ENCODE results near the gene AIRE.
"Not testable (repeated sequence)": the region's sequence is repeated elsewhere in the genome, so short reads cannot be mapped to it uniquely, and the experiment has no call there.

Gene AIRE

DNA sequence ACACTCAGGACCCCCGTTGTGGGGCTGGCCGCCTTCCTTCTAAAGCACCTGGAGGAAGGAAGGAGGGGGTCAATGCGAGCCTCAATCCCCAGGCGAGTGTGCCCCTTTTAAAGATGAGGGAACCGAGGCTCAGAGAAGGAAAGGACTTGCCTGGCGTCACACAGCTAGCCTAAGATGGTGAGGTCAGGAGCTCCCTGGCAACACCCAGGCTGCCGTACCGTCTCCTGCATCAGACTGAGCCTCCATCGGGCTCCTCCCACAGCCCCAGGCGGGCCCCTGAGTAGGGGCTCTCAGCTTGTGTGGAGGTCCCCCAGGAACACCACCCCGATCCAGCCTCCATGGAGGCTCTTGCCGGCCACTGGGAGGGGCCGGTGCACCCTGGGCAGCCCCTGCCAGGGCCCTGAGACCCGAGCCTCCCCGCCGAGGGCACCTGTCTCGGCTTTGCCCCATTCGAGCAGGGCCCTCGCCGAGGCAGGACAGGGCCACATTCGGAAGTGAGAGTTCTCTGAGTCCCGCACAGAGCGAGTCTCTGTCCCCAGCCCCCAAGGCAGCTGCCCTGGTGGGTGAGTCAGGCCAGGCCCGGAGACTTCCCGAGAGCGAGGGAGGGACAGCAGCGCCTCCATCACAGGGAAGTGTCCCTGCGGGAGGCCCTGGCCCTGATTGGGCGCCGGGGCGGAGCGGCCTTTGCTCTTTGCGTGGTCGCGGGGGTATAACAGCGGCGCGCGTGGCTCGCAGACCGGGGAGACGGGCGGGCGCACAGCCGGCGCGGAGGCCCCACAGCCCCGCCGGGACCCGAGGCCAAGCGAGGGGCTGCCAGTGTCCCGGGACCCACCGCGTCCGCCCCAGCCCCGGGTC lies at the start of gene AIRE:
Gene AIRE, plus strand, starts transcription at position 739 of the 855 bp plus-strand sequence. CDS start 131 bp downstream, outside the sequence.
- TF ChIP-seq, protein P1, sequence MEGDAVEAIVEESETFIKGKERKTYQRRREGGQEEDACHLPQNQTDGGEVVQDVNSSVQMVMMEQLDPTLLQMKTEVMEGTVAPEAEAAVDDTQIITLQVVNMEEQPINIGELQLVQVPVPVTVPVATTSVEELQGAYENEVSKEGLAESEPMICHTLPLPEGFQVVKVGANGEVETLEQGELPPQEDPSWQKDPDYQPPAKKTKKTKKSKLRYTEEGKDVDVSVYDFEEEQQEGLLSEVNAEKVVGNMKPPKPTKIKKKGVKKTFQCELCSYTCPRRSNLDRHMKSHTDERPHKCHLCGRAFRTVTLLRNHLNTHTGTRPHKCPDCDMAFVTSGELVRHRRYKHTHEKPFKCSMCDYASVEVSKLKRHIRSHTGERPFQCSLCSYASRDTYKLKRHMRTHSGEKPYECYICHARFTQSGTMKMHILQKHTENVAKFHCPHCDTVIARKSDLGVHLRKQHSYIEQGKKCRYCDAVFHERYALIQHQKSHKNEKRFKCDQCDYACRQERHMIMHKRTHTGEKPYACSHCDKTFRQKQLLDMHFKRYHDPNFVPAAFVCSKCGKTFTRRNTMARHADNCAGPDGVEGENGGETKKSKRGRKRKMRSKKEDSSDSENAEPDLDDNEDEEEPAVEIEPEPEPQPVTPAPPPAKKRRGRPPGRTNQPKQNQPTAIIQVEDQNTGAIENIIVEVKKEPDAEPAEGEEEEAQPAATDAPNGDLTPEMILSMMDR (IDR thresholded peaks at IDR 0.05; ENCODE audit: extremely low read depth, missing control alignments), result no peak
- no peak for DNase-seq (ENCODE audit: low spot score)

DNA sequence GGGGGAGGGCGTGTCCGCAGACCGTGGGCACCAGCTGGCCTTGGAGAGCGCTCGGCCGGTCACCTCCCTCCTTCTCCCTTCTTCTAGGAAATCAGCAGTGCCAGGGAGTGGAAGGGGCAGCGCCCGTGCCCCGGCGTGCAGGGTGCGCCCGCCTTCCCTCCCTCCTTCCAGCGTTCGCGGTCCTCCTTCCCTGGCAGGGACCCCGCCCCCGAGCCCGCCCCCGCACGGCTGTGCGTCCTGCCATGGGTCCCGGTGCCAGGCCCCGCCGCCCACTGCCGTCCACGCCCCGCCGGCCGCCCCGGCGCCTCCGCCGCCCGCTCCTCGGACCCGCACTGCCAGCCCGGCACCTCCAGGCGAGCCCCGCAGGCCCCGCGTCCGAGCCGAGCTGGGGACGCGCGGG lies 45.3 kb upstream of the AIRE start:
- DNase-seq (ENCODE audit: low spot score), result not testable (repeated sequence)

DNA sequence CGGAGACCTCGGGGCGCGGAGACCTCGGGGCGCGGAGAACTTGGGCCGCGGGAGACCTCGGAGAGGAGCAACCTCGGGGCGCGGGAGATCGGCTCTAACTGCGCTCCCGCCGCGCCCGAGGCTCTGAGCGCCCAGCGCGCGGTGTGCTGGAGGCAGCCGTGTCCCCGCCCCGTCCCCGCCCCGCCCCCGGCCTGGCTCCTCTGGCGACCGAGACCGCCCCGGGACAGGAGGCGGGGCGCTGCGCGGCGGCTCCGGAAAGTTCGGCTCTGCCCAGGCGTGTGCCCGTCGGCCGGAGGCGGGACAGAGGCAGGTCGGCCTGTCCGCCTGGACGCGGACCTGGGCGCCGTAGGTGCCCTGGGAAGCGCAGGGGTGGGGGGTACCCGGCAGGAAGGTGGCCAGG lies 44.8 kb upstream of the AIRE start, which contains the start of gene ICOSLG:
Gene ICOSLG, minus strand, starts transcription at position 102 of the 400 bp plus-strand sequence. CDS start 126 bp downstream, outside the sequence.
- not testable (repeated sequence) for DNase-seq (ENCODE audit: low spot score)

DNA sequence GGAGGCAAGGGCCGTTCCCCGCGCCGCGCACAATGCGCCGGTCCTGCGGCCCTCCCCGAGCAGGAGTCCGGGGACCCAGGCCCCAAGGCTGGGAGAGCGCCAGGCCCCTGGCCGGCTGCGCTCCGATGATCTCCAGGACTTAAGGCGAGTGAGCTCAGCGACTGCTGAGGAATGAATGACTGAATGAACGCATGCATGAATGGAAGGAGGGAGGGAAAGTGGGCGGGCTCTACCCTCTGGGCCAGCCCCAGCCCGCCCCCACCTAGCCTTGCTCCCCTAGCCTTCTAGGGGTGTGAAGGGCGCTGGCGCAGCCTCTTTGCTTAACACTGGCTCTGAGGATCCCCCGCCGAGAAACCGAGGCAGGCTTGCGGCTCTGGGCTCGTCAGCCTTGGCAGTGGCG lies 44.4 kb upstream of the AIRE start:
- not testable (repeated sequence) for DNase-seq (ENCODE audit: low spot score)

DNA sequence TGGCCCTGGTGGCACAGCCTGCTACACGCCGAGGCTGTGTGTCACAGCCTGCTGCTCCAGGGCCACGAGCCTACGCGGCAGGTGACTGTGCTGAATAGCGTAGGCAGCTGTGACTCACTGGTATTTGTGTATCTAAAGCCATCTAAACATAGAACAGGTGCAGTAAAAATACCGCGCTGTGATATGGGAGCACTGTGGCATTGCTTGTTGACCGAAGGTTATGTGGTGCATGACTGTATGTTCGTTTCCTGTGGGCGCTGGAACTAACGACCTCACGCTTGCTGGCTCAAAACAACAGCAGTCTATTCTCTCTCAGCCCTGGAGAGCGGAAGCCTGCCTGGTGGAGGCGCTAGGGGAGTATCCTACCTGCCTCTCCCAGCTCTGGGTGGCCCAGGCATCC lies 41.7 kb upstream of the AIRE start:
- DNase-seq (ENCODE audit: low spot score), result not testable (repeated sequence)

DNA sequence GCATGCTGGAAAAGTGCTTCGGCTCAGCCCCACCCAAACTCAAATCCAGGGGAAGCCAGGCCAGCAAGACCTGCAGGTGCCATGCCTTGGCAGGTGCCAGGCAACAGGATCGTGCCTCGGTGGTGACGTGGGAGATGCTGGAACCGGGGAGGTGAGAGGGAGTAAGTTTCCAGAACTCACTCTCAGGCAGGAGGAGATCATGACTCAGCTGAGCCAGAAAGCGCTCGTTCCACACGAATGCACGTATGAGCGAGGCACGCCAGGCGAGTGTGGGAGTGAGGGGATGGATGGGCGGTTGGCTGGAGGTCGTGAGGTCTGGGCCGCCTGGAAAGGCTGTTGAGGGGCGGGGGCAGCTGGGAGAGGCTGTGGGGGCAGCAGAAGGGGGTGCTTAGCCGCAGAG lies 37.8 kb upstream of the AIRE start:
- DNase-seq (ENCODE audit: low spot score), result not testable (repeated sequence)

DNA sequence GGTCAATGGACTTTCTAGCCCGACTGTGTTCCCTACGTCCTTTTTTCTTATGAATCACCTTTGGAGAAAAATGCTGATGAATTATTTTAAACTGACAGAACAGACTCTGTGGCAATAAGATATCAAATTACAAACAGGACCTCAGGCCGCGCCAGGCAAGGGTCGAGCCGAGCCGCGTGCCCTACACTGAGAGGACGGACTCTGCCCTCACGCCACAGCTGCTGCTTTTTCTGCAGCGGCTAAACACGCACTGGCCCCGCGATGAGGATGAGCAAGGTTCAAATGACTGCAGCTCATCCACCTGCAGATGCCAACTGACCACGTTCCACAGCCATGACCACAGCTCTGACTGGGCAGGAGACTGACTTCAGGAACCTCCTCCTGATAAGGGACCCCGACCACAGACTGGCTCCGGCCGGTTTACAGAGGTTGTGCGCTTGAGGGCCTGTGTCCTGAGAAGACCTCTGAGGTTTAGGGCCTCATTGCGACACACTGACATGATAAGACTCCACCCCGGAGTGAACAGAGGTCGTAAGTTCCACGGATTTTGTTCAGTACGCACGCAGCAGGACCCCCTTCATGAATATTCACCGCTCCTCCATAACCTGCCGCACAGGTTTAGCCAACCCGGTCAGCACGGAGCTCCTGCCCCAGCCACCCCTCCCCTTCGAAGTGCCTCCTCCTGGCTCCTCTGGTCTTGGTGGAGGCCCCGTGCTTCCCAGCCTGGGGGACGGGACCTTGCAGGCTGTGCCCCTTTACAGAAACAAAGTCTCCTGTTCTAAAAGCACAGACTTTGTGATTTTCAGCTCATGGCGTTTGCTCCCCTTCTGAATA lies 36.3 kb upstream of the AIRE start:
- not testable (repeated sequence) for DNase-seq (ENCODE audit: low spot score)

DNA sequence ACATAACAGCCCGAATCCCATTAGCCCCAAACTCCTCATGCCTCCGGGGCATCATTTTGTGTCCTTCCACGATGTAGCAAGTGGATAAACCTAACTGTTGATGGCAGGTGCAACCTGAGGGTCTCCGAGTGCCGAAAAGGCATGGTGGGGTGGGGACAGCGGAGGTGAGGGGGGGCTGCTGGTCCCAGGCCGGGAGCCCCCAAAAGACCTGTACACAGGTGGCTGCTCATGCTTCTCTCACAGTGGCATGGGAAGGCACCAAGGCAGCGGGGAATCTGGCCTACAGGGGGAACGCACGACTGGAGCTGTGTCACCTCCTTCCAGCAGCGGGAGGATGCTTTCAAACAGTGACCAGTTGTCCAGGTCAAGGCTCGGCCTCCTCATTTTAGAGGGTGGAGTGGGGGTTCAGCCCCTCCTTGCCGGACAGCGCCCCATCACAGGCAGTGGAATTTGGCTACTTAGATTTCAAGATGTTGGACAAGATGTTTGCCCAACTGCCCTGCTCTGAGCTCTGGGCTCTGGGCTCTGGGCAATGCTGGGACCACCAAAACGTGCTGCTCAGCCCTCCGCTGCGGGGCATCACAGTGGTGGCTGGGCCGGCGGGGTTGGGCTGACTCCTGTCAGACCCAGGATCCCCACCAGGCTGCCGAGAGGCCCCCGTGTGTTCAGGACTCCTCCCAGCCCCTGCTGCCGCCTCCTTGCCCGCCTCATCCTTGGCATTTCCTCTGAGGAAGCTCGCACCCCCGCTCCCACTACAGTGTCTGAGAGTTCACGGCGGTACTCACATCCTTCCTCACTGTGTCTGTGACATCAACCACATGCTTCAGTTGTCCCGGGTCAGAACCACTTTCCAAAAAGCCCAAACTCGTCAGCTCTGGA lies 31.6 kb upstream of the AIRE start:
- TF ChIP-seq, protein P1 (IDR thresholded peaks at IDR 0.05; ENCODE audit: extremely low read depth, missing control alignments), result no peak
- no peak for DNase-seq (ENCODE audit: low spot score)

DNA sequence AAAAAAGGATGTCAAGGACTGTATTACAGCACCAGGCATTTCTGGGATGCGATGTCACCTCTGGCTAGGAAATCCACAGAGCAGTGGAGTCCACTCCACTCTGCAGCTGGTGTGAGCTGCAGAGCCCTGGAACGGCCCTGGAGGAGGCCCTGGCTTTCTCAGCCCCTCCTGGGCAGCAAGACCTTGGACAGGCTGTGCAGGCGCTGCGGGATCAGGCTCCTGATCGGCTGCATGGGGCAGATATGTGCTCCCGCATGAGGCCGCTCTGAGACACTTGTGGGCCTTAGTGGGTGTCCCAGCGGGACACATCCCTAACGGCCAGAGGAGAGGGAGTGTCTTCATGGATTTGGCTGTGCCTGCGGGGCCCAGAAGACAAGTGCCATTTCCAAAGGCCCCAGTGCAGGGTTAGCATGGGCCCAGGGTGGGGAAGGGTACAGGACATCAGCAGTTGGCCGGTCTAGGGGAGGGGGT lies 30.1 kb upstream of the AIRE start:
- DNase-seq (ENCODE audit: low spot score), result no peak
- TF ChIP-seq, protein P1 (IDR thresholded peaks at IDR 0.05; ENCODE audit: extremely low read depth, missing control alignments), result no peak

DNA sequence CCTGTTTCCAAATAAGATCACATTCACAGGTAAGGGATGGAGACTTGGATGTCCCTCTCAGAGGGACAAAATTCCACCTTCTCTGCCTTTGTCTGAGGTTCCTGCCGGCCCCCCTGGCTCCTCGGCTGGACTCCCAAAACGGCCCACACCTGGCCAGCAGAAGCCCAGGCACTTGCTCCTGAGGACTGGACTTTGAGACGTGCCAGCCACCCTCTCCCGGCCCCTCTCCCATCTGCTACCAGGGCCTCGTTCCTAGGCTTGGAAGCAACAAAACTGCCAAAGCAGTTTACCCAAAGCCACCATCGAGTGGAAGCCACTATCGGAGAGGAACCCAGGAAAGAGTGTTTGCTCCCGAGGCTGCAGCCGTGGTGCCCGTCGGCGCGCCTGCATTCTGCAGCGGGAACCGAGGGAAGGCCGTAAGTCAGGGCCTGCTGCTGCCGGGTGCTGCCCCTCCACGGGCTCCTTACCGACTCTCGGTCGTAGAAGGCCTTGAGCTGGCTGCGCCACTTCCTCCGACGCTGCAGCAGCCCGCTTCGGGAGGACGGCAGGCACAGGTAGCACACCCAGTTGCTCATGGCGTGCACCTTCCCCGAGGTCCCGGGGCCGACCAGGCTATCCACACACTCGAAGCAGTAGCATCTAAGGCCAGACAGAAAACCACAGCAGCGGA lies 27.5 kb upstream of the AIRE start:
- DNase-seq (ENCODE audit: low spot score), result no peak
- TF ChIP-seq, protein P1 (IDR thresholded peaks at IDR 0.05; ENCODE audit: extremely low read depth, missing control alignments), result no peak
